RPMI7951 (cell line): Measurements from ENCODE around the gene RING1. TPM values are rescaled to one million over a fixed set of nuclear protein-coding genes. Genes with fewer than 3 reads are reported as not detected.

ENCODE experiments used
- DNase-seq: peaks from one replicate; pipeline ENCODE4 v3.0.0-alpha.2; 2012; ENCODE audit warnings: low read depth
- total RNA-seq: library from RNA; depleted of rRNA; stranded (reverse); fragments of >200 nt; shearing (Covaris generic); gene quantifications from 2 replicates; pipeline ENCODE4 v1.2.3, GENCODE V29; 2014

RING1 gene
- total RNA-seq, 1 experiment from 2014 or later, result 30.0 TPM

DNA sequence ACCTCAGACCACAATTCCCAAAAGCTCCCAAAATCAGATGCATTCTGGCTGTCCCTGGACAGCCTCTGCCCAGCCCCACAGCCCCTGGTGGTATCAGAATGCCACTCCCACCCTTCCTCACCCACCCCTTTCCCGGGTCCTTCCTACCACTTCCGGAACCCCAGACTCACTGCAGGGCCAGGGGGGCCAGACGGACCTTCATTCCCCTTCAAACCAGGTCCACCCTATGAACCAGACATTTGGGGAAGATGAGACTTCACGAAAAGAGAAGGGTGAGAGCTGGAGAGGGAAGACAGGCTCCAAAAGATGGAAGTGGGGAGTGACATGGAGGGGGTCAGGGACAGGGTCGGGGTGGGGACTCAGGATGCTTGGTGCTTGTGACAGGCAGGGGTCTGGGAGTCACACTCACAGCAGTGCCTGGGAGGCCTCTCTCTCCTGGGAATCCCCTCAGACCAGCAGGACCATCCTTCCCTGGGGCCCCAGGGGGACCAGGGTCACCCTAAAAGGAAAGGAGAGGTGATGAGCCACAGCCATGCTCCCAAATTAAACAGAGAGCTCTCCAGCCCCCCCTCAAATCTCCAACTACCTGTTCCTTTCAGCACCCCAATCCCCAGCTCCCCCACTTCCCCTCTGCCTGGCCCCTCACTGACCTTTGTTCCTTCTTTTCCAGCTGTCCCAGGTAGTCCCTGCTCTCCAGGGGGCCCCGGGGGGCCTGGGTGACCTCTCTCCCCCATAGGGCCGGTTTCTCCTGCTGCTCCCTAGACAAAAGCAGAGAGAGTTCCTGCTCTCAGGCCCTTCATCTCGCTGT is 36.2 kb upstream of the RING1 start:
- DNase-seq, result no peak

DNA sequence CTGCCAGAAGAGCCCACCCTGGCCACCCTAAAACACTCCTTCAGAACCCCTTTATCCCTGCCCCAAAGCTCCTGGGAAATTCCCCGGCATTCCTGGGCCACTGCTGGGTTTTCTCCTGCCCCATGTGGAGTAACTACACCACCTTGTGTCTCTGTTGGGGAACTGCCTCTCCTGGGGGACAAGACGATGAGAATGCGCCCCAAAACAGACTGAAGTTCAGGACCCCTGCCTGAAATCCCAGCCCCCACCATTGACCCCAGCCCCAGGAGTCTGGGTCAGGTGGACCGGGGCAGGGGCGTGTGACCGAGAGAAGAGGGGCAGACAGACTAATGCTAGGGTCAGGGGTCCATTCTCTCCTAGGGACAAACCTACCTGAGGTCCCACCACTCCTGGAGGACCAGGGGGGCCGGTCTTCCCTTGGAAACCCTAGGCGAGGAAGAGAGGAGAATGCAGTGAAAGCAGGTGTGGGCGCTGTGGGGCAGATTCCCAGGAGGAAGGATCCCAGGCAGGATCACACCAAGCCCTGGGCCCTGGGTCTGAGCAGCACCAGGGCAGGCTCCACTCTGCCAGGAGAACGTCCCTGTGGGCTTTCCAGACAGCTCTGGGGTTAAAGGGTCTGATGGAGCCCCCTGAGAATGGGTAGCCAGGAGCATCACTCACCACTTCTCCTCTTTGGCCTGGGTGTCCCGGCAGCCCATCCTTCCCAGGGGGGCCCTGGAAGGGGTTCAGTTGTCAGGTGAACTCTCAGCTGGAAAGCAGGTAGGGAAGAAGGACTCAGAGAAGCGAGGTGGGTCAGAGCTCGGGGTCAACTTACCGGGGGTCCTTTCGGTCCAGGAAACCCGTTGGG is 35.4 kb upstream of the RING1 start:
- DNase-seq, result peak; percentile 32

DNA sequence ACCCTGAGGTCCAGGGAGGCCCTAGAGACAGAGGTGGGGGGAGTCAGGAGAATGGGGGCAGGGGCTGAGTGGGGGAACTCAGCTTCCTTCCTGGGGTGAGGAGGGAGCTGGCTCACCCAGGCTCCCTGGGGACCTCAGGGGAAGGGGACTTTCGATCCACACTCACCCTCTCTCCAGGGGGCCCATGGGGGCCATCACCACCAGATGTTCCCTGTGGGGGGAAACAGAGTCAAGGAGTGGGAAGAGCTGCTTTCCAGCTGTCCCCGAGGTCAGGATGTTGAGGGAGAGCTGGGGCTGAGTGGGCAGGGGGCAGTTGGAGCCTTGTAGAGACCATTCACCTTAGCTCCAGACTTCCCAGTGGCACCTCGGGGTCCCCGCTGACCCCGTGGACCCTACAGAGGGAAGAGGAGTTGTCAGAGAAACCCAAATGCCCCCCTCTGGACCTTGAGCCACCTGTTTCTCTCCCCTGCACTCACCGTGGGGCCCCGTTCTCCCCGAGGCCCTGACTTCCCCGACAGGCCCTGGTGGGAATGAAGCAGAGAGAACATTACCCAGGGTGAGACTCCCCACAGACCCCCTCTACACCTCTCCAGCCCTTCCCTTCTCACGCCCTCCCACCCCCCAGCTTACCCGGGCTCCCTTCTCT is 34.6 kb upstream of the RING1 start:
- no peak for DNase-seq

DNA sequence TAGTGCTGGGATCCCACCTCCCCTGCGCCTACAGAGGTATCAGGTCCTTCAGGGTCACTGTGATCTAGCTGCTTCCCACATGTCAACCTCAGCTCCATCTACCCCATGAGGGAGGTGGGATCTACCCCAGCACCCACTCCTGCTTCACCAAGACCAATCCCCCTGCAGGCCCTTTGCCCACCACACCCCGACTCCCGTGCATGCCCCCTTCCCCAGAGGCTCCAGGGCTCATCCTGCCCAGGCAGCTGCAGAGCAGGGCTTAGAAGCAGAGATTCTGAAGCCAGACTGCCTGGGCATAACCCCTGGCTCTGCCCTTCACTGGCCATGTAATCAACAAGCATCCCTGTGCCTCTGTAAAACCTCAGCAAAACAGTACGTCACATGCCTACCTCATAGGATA is 33.5 kb upstream of the RING1 start:
- no peak for DNase-seq

DNA sequence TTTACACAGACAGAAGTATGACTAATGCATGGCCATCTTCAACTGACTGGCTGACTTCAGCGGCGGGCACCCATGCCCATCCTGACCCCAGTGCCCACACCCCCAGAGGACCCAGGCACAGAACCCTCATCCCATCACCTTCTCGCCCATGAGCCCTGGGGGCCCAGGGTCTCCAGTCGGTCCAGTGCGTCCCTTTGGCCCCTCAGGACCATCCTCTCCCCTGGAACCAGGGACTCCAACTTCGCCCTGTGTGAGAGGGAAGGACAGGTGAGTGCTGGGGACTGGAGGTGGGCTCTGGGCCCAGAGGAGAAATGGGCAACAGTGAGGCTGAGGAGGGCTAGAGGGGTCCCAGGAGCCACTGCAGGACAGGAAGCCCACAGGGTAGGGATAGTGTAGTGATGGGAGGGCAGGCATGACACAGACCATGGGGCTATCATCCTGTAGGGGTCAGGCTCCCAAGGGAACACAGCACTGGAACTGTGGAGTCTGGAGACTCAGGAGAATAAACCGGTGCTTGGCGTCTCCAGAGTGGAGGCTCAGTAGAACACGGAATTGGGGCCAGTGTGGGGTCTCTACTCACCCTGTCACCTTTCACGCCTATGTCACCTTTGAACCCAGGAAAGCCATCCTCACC is 32.7 kb upstream of the RING1 start:
- no peak for DNase-seq

DNA sequence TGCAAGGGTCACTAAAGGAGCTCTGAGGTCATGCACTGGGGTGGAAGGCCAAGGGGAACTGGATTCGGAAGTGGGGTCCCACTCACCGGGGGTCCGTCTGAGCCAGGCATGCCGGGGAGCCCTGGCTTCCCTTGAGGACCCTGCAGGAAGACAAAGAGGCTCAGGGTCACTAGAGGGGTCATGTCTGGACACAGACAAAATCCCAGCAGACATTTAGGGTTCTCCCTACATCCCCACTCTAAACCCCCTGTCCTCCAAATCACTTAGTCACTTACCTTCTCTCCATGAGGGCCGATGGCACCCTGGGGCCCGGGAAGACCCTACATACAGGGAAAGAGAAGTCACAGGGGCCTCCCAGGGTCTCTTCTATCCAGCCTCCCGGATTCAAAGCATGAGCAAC is 31.4 kb upstream of the RING1 start:
- DNase-seq, result no peak

DNA sequence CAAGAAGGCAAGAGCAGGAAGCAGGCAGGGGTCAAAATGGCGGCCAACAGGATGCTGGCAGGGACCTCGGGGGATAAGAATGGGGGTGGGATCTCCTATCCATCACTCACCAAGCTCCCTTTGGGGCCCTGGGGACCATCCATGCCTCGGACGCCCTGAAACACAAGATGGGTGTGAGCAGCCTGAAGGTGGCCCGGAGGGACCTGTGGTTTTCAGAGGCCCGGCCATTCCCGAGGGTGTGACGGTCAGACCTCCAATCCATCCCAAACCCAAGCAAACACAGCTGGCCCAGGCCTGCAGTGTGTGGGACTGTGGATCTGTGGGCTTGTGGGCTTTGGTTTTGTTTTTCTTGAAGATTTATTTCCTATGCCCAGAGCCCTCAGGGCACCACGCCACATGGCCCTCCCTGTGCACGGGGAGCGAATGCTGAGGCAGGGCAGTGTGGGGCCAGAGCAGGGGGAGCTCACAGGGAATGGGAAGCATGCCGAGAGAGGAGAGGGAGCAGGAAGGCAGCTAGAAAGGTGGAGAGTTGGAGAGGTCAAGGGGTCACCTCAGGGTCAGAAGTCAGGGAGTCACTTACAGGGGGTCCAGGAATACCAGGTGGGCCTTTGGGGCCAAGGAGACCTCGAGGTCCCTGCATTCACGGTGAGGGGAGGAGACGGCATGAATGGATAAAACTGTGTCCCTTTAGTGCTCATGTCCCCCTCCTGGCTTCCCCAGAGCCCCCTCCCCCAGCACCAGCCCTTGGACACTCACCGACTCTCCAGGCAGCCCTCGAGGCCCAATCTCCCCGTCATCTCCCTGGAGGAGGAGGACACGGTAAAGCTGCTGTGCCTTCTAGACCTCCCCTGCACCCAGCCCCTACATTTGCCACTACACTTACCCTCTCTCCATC is 30.5 kb upstream of the RING1 start:
- peak; percentile 88 for DNase-seq

DNA sequence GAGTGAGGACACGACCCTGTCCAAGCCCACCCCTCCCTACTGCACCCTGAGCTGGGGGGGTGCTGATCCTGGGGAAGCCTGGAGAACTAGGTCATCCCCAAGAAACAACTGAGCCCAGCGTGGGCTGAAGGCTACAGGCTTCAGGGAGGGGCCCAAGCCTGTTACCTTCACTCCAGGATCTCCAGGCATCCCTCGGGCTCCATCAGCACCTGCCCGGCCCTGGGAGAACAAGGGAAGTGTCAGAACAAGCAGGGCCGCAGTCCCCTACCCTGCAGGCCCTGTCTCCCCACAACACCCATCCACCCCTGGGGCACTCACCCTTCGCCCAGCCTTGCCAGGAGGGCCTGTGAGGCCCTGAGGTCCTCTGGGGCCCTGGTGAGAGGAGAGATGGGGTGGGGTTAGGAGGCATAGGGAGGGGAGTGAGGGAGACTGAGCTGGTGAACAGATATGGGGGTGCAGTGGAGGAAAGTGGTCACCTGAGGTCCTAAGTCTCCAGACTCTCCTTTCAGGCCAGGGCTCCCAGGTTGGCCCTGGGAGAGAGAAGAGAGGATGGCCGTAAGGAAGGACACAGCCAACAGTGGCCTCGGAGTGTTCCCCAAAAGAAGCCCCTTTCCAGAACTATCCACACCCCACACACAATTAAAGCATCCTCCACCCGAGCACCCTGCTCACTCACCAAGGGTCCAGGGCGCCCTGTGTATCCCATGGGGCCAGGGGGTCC is 29.4 kb upstream of the RING1 start:
- DNase-seq, result no peak

DNA sequence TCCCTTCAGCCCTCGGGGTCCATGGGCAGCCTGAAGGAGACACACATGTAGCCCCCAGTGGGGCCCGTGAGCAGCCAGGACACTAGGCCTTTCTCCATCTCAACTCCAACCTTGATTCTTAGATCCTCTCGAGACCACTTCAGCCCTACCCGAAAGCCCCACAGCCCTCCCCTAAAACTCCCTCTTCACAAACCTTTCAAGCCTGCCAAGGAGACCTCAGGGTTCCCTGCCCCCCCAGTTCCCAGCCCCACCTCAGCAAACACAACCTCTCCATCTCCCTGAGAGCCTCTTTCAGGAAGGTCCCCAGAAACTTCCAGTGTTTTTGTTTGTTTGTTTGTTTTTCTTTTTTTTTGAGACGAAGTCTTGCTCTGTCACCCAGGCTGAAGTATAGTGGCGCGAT is 27.2 kb upstream of the RING1 start:
- DNase-seq, result no peak

DNA sequence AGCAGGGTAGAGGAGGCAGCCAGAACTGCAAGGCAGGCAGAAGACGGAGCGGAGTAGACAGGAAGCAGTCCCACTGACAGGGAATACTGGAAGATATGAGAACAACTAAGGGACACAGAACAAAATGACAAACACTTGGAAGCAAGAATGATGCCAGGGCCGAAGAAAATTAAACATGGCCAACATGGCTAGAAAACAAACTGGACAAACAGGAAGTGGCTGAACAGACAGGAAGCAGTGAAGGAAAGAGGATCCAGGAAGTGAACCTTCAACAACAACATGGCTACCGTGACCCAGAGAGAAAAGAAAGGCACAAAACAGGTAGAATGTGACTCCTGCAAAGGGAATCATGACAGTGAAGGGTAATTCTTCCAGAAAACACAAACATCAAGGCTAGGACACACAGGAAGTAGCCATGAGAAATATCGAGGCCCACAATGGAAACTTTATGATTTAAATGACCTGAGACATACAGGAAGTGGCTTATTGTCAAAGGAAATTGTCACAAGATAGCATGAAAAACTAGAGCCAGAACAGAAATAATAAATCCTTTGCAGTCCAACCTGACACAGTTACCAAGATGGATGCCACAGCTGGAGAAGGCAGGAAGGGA is 25.1 kb upstream of the RING1 start:
- DNase-seq, result no peak

DNA sequence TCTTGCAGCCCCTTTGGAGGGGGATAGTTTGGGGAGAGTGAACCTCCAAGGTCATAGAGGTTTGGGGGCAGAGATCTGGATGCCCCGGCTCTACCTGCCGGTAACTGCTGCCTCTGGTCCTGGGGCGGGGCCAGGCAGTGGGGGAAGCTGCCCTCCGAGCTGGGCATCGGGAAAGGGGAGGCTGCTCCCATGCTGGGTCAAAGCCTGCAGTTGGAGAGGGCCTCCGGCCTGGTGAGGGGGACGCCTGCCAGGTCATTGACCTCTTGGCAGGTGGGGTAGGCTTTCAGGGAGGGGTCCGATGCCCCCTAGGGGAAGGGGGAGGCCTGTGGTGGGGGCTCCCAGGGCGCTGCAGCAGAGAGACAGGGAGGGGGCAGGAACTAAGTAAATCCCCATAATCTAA is 23.1 kb upstream of the RING1 start:
- no peak for DNase-seq

DNA sequence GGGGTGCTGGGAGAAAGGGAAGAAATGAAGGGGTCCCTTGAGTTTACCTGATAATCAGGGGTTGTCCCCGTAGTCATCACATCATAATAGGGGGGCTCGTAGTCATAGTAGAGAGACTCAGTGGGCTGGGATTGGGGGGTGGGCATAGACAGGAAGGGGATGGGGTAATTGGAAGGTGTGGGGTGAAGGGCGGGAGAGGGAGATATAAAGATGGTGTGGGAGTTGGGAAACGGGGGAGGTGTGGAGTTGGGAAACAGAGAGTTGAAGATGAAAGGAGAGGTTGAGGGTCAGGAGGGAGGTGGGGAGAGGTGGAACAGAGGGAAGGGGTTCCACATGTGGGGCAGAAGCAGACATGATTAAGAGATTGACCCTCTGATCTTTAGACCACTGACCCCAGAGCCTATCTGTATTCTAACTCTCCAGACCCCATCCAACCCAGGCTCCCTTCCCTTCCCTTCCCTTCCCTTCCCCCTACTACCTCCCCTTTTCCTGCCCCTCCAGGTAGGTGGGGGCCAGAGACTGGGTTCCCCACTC is 22.6 kb upstream of the RING1 start:
- DNase-seq, result no peak

DNA sequence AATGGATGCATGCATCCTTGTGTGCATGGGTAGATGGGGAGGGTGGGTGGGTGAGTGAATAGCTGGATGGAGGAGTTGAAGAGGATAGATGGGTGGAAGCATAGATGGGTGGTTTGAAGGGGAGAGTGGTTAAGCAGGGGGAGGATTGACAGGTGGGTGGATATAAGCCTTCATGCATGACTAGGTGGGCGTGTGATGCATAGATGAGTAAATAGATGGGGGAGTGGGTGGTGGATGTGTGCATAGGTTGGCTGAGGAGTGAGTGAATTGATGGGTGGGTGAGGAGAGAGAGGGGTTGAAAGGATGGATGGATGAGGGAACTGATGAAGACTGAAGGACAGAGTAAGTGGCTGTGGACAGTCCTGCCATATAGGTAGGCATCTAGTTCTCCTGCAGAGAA is 20.5 kb upstream of the RING1 start:
- DNase-seq, result no peak

DNA sequence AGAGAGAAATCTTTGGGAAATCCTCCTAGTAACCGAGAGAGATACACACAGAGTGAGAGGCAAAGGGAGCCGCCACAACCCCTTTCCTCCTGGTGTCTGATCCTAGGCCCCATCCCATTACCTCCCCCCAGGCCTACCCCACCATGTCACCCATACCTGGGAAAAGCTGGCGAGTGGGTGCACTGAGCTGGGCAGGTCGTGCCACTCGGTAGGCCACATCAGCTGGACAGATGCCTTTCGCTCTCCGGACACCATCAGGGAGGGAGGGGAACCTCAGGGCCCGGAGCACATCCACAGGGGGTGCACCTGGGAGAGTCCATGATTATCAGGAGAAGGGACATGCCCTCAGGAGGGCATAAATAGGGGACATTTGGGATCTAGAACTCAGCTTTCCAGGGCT is 19.1 kb upstream of the RING1 start:
- no peak for DNase-seq

DNA sequence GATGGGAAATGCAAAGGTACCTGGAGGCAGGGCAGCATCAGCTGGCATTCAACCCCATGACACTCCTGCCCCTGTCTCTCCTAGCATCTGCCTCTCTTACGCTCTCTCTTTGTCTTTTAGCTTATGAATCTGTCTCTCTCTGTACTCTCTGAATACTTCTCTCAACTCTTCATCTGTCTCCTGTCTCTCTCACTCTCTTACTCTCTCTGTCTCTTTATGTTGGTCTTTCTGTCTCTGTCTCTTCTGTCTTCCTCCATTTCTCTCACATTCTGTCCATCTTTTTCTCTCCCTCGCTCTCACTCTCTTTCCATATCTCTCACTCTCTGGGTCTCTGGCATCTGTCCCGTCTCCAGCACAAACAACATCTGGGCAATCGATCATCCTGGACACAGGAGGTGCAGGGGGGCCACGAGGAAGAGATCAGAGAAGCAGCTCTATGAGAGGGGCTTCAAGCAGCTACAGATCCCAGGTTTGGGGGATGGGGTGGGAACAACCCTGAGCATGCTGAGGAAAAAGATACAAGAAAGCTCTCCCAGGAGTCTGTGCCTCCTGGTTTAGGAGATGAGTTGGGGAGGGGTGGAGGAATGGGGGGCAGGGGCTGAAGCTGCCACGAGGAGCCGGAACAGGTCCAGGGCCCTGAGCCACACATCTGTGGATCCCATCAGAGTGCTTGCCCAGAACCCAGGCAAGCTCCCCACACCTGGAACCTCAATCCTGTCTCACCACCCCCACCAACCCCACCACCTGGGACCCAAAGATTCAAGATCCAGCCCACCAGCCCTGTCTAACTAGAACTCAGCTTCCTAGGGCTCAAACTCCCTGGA is 18.5 kb upstream of the RING1 start:
- no peak for DNase-seq

DNA sequence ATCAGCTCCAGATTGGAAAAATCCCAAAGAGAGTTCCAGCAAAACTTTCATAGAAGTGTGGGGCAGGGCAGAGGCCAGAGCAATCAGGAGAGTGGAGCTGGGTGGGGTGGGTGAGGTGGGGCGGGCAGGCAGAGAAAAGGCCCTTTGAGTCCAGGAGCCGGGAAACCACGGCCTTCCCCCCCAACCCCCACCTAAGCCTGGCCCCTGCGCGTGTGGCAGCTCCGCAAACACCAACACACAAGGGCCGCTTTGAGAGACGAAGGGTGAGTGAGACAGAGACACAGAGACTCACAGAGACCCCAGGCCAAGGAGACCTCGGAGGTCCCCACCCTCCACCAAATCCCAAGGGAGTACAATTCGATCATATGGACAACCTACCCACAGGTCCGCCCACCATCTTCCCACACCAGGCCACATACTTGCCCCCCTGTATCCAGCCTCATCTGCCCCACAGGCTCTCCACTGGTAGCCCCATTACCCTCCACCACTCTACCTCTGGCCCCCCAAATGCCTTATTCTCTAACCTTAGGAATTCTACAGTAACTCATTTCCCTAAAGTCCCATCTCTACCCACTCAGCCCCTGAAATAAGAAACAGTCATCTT is 17.7 kb upstream of the RING1 start:
- no peak for DNase-seq

DNA sequence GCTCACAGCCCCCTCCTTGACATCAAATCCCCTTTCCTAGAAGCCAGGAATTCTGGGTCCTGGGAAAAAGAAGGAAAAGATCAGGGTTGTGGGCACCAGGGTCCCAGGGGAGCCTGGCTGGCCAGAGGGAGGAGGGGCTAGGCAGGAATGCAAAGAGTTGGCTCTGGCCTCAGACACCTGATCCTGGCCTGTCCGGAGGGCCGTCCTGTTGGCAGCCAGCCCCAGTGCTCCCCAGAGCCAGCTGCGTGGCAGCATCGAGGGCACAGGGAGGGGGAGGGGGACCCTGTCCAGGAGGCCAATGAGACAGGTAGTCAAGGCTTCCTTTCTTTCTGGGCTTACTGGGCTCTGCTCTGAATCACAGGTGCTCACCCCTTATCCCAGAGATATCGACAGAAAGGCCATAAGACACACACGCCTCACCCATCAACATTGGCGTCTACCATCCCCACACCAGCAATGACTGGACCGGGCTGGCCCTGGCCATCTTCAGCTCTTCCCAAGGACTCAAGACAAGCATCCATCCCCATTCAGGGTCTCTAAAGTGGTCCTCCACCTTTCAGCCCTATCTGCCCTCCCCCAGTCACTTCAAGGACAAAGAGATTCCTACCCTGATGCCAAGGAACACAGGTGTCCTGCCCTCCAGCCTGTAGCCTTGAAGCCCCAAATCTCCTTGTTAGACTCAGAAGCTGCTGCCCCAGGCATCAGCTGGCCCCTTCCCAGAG is 16.8 kb upstream of the RING1 start:
- DNase-seq, result no peak
